Subcutaneous abdominal adipose tissue (tissue), 5 donors: Measurements from ENCODE around the gene SUGT1.
"Not testable (repeated sequence)": the region's sequence is repeated elsewhere in the genome, so short reads cannot be mapped to it uniquely, and the experiment has no call there.

Experiments
- H3K27ac ChIP-seq: one replicate; pipeline ENCODE4 v1.7.0; 2013; ENCODE audit warnings: low read depth, mild to moderate bottlenecking, inconsistent platforms, low read length, moderate library complexity
- H3K27me3 ChIP-seq, 5 donors: one replicate each; pipeline ENCODE4 v1.7.0; 2013; ENCODE audit warnings: low read length in 5 of 5, inconsistent platforms in 1 of 5; ENCODE audit not compliant: control insufficient read depth in 5 of 5, insufficient read depth in 4 of 5
- H3K36me3 ChIP-seq, 5 donors: one replicate each; pipeline ENCODE4 v1.7.0; 2013; ENCODE audit warnings: low read length in 5 of 5; ENCODE audit not compliant: control insufficient read depth in 5 of 5, insufficient read depth in 5 of 5
- H3K4me1 ChIP-seq, 5 donors: one replicate each; pipeline ENCODE4 v1.7.0; 2013; ENCODE audit warnings: low read length in 5 of 5, mild to moderate bottlenecking in 3 of 5, moderate library complexity in 1 of 5; ENCODE audit not compliant: control insufficient read depth in 5 of 5, insufficient read depth in 5 of 5
- H3K4me3 ChIP-seq, 5 donors: one replicate each; pipeline ENCODE4 v1.7.0; 2013; ENCODE audit warnings: low read length in 5 of 5, low read depth in 1 of 5
- H3K9ac ChIP-seq, 5 donors: one replicate each; pipeline ENCODE4 v1.7.0; 2013; ENCODE audit warnings: low read length in 5 of 5, mild to moderate bottlenecking in 4 of 5, moderate library complexity in 3 of 5
- H3K9me3 ChIP-seq, 5 donors: one replicate each; pipeline ENCODE4 v1.7.0; 2013; ENCODE audit warnings: low read length in 5 of 5; ENCODE audit not compliant: control insufficient read depth in 5 of 5
- donor health status: healthy.
- donor health status: healthy.
- donor health status: healthy.
- donor health status: healthy.
- donor health status: healthy.

Gene SUGT1

GRCh38 chr13:52701728-52702465 lies 49.3 kb downstream of the SUGT1 start:
- Histone ChIP-seq H3K36me3 (peaks cover 0 to 18% (median 5%) of the 10 kb centered on the region in 5 donors), H3K27me3 (no peaks in the 10 kb centered on the region), H3K27ac (no peak overlapping the region), H3K4me1 (peaks cover 0 to 7% (median 0%) of the 10 kb centered on the region in 5 donors), H3K9ac (no peak overlapping the region), H3K9me3 (no peaks in the 10 kb centered on the region), H3K4me3 (no peak overlapping the region)

GRCh38 chr13:52703482-52703881 lies 50.8 kb downstream of the SUGT1 start:
- no peak overlapping the region for H3K9ac ChIP-seq
- H3K36me3 ChIP-seq, result peaks cover 0 to 10% (median 0%) of the 10 kb centered on the region in 5 donors
- no peaks in the 10 kb centered on the region for H3K27me3 ChIP-seq
- H3K4me1 ChIP-seq, result peaks cover 0 to 7% (median 0%) of the 10 kb centered on the region in 5 donors
- H3K4me3 ChIP-seq, result no peak overlapping the region
- no peaks in the 10 kb centered on the region for H3K9me3 ChIP-seq
- no peak overlapping the region for H3K27ac ChIP-seq

GRCh38 chr13:52706081-52706480 lies 53.4 kb downstream of the SUGT1 start:
- Histone ChIP-seq H3K9ac (no peak overlapping the region), H3K4me3 (no peak overlapping the region), H3K9me3 (no peaks in the 10 kb centered on the region), H3K27me3 (no peaks in the 10 kb centered on the region), H3K36me3 (no peaks in the 10 kb centered on the region), H3K27ac (no peak overlapping the region), H3K4me1 (peaks cover 0 to 7% (median 0%) of the 10 kb centered on the region in 5 donors)

DNA sequence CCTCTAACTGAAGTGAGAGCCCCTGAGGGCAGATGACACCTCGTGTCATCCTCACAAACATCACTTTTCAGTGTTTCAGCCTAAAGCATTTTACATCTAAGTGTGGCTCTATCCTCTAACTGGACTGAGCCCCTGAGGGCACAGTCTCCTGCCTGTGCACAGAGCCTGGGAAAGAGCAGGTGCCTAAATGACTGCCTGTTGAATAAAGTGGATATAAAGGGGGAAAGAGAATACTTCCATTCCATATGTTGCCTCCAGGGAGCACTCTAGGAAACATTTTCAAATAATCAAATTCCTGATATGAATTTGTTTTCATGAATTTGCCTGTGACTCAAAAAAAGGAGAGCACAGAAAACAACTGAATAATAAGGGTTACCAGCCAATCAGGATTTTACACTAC lies 54.7 kb downstream of the SUGT1 start:
- Histone ChIP-seq H3K36me3 (no peaks in the 10 kb centered on the region), H3K4me1 (peaks cover 0 to under 1% (median 0%) of the 10 kb centered on the region in 5 donors), H3K27me3 (no peaks in the 10 kb centered on the region), H3K4me3 (no peak overlapping the region), H3K27ac (no peak overlapping the region), H3K9me3 (no peaks in the 10 kb centered on the region), H3K9ac (no peak overlapping the region)

GRCh38 chr13:52708266-52708665 lies 55.6 kb downstream of the SUGT1 start:
- H3K4me3 ChIP-seq, H3K27me3 ChIP-seq, H3K9ac ChIP-seq, H3K27ac ChIP-seq, H3K4me1 ChIP-seq, H3K9me3 ChIP-seq, H3K36me3 ChIP-seq: not testable (repeated sequence)

DNA sequence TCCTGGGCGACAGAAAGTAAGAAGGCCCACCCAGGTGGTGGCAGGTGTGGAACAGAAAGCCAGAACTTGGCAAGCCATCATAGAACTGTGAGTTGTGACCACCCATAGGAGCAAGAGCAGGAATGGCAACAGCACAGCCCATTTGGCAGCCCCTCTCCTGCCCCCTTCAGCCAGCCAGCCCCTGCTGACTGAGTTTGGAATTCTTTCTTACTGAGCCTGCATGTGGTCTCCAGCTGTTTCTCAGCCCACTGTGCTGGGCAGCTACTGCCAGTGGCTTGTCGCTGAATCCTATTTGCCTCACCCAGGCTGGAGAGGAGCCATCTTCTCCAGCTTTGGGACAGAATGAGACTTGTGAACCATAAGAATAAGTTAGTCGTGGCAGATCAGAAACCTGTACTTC lies 58.6 kb downstream of the SUGT1 start:
- Histone ChIP-seq H3K27ac (no peak overlapping the region), H3K36me3 (no peaks in the 10 kb centered on the region), H3K4me3 (no peak overlapping the region), H3K4me1 (peaks cover 0 to 6% (median 0%) of the 10 kb centered on the region in 5 donors), H3K9ac (no peak overlapping the region), H3K9me3 (no peaks in the 10 kb centered on the region), H3K27me3 (no peaks in the 10 kb centered on the region)

DNA sequence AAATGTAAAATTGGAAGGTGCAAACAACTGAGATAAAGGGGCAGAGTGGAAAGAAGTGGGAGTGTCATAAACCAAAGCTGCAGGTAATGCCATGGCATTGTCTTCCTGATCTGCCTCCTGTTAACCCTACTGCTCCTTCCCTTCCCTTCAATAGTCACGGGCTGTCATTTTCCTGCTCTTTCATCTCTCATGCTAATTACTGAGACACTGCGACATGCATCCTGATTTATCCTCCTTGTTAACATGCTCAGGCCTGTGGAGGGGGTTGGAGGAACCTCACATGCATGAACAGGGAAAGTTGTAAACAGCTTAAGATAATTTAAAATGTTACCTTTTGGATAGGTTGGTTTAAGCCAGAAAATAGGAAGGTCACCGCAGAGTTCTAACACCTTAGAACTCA lies 59.7 kb downstream of the SUGT1 start:
- peaks cover 0 to 6% (median 0%) of the 10 kb centered on the region in 5 donors for H3K4me1 ChIP-seq
- H3K27ac ChIP-seq, result no peak overlapping the region
- H3K4me3 ChIP-seq, result no peak overlapping the region
- no peaks in the 10 kb centered on the region for H3K9me3 ChIP-seq
- H3K9ac ChIP-seq, result no peak overlapping the region
- H3K27me3 ChIP-seq, result no peaks in the 10 kb centered on the region
- no peaks in the 10 kb centered on the region for H3K36me3 ChIP-seq

GRCh38 chr13:52713894-52714293 lies 61.3 kb downstream of the SUGT1 start:
- H3K27me3 ChIP-seq, result no peaks in the 10 kb centered on the region
- no peak overlapping the region for H3K4me3 ChIP-seq
- H3K9me3 ChIP-seq, result no peaks in the 10 kb centered on the region
- no peaks in the 10 kb centered on the region for H3K36me3 ChIP-seq
- H3K4me1 ChIP-seq, result peaks cover 0 to 6% (median 0%) of the 10 kb centered on the region in 5 donors
- no peak overlapping the region for H3K9ac ChIP-seq
- H3K27ac ChIP-seq, result no peak overlapping the region

GRCh38 chr13:52720904-52721303 lies 68.3 kb downstream of the SUGT1 start:
- H3K9ac ChIP-seq, H3K27ac ChIP-seq, H3K36me3 ChIP-seq, H3K27me3 ChIP-seq, H3K4me3 ChIP-seq, H3K9me3 ChIP-seq, H3K4me1 ChIP-seq: not testable (repeated sequence)

DNA sequence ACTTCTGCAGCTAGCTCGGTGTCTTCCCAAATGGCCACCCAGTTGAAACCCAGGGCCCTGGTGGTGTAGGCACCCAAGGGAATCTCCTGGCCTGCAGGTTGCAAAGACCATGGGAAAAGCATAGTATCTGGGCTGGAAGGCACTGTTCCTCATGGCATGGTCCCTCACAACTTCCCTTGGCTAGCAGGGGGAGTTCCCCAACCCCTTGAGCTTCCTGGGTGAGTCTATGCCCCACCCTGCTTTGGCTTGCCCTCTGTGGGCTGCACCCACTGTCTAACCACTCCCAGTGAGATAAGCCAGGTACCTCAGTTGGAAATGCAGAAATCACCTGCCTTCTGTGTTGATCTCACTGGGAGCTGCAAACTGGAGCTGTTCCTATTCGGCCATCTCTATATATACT lies 68.7 kb downstream of the SUGT1 start:
- H3K27me3 ChIP-seq, H3K36me3 ChIP-seq, H3K27ac ChIP-seq, H3K4me3 ChIP-seq, H3K4me1 ChIP-seq, H3K9me3 ChIP-seq, H3K9ac ChIP-seq: not testable (repeated sequence)
